PC-9 (cell line): Measurements from ENCODE around the gene MB.

Experiments
- CTCF ChIP-seq: fragments of 200-600 bp; sonication (generic); conservative IDR thresholded peaks from 2 replicates; pipeline ENCODE4 v1.6.1; 2017; ENCODE audit warnings: mixed run types, antibody characterized with exemption, mild to moderate bottlenecking, moderate library complexity
- EZH2 ChIP-seq: fragments of 200-600 bp; sonication (generic); IDR thresholded peaks from 2 replicates; pipeline ENCODE4 v1.8.0; 2017; ENCODE audit warnings: antibody characterized with exemption, low read depth

GRCh38 chr22:35575116-35575748 lies 41.9 kb downstream of the MB start:
- TF ChIP-seq CTCF (no peak), EZH2 (no peak)
